OCI-LY1 (cell line): ENCODE data around the gene HPSE2.

Experiments used
- CTCF ChIP-seq: fragments of 200-600 bp; sonication (generic), shearing (Covaris generic); IDR thresholded peaks from 2 replicates; pipeline ENCODE4 v1.5.1; 2017; ENCODE audit warnings: mild to moderate bottlenecking, antibody characterized with exemption, low read length, moderate library complexity, mixed read lengths
- EZH2 ChIP-seq: fragments of 200-600 bp; sonication (generic), shearing (Covaris generic); IDR thresholded peaks from 2 replicates; pipeline ENCODE4 v1.8.0; 2017; ENCODE audit warnings: borderline replicate concordance, mixed run types, mild to moderate bottlenecking, antibody characterized with exemption, low read length, moderate library complexity, mixed read lengths

- no peak for TF ChIP-seq CTCF
- TF ChIP-seq EZH2 = no peak
Observed at GRCh38 chr10:98613446-98613845, 622.2 kb downstream of the HPSE2 start.
